Endodermal cell (in vitro differentiated cells): Measurements from ENCODE around the gene CCT8. TPM values are rescaled to one million over a fixed set of nuclear protein-coding genes. Genes with fewer than 3 reads are reported as not detected.

Experiments used
- DNase-seq: peaks from one replicate; pipeline ENCODE4 v3.0.0-alpha.2; 2017
- H3K27ac ChIP-seq: 2 replicates; pipeline ENCODE4 v1.5.1; 2013; ENCODE audit warnings: mild to moderate bottlenecking, low read depth, low read length, moderate library complexity
- H3K27me3 ChIP-seq: 2 replicates; pipeline ENCODE4 v1.6.1; 2013; ENCODE audit warnings: mild to moderate bottlenecking, low read length, moderate library complexity; ENCODE audit not compliant: insufficient read depth, control insufficient read depth, poor library complexity, severe bottlenecking
- H3K36me3 ChIP-seq: 2 replicates; pipeline ENCODE4 v1.7.0; 2013; ENCODE audit warnings: mild to moderate bottlenecking, low read length, moderate library complexity; ENCODE audit not compliant: control insufficient read depth, insufficient read depth
- H3K4me1 ChIP-seq: one replicate; pipeline ENCODE4 v1.7.0; 2013; ENCODE audit warnings: low read length; ENCODE audit not compliant: control insufficient read depth, insufficient read depth
- H3K4me3 ChIP-seq: 2 replicates; pipeline ENCODE4 v1.5.1; 2013; ENCODE audit warnings: mild to moderate bottlenecking, low read length, moderate library complexity
- H3K9ac ChIP-seq: 2 replicates; pipeline ENCODE4 v1.6.1; 2013; ENCODE audit warnings: mild to moderate bottlenecking, low read length, moderate library complexity; ENCODE audit not compliant: poor library complexity, severe bottlenecking; ENCODE audit errors: extremely low read depth
- H3K9me3 ChIP-seq: 2 replicates; pipeline ENCODE4 v1.6.1; 2013; ENCODE audit warnings: mild to moderate bottlenecking, low read length, moderate library complexity; ENCODE audit not compliant: control insufficient read depth
- H3K27ac Mint-ChIP-seq: 2 replicates; pipeline ENCODE4 v1.8.0; 2020; ENCODE audit warnings: mixed read lengths
- H3K27me3 Mint-ChIP-seq: 2 replicates; pipeline ENCODE4 v1.8.0; 2021; ENCODE audit warnings: mild to moderate bottlenecking, mixed read lengths; ENCODE audit not compliant: insufficient read depth
- H3K36me3 Mint-ChIP-seq: 2 replicates; pipeline ENCODE4 v1.8.0; 2020; ENCODE audit warnings: low read depth, mixed read lengths
- H3K4me1 Mint-ChIP-seq: 2 replicates; pipeline ENCODE4 v1.8.0; 2020; ENCODE audit warnings: mixed read lengths
- H3K4me3 Mint-ChIP-seq: 2 replicates; pipeline ENCODE4 v1.8.0; 2020; ENCODE audit warnings: mild to moderate bottlenecking, moderate library complexity, mixed read lengths
- H3K9me3 Mint-ChIP-seq: 2 replicates; pipeline ENCODE4 v1.8.0; 2020; ENCODE audit warnings: mild to moderate bottlenecking, mixed read lengths
- WGBS, 2 experiments: methylation state at CpG; one replicate each; pipeline versions ENCODE4 v1.1.5 to v1.1.7; 2013; ENCODE audit warnings: missing lambda C conversion rate in 2 of 2, mixed read lengths in 1 of 2; ENCODE audit not compliant: insufficient coverage in 1 of 2, insufficient read length in 1 of 2; 5-methylcytosine and 5-hydroxymethylcytosine counted together
- total RNA-seq, 2 donors: library from RNA; stranded (reverse); fragmentation: NEBNext Ultra II Directional in 1 of 2; extraction: Animal tissue kit (Norgen Biotek cat#: 25700) in 1 of 2; gene quantifications; 2 replicates in 1 of 2; 3 replicates in 1 of 2; pipeline ENCODE4 v1.2.1, GENCODE V29; 2021
- TF ChIP-seq, protein P1 (sequence below): fragments of 200-600 bp; sonication (generic); conservative IDR thresholded peaks from 2 replicates; pipeline ENCODE4 v1.5.0; 2021; ENCODE audit warnings: antibody characterized with exemption, mild to moderate bottlenecking

The CCT8 gene
- total RNA-seq, 2 donors from 2014 or later, result 279 to 281 TPM

- TF ChIP-seq, protein P1, sequence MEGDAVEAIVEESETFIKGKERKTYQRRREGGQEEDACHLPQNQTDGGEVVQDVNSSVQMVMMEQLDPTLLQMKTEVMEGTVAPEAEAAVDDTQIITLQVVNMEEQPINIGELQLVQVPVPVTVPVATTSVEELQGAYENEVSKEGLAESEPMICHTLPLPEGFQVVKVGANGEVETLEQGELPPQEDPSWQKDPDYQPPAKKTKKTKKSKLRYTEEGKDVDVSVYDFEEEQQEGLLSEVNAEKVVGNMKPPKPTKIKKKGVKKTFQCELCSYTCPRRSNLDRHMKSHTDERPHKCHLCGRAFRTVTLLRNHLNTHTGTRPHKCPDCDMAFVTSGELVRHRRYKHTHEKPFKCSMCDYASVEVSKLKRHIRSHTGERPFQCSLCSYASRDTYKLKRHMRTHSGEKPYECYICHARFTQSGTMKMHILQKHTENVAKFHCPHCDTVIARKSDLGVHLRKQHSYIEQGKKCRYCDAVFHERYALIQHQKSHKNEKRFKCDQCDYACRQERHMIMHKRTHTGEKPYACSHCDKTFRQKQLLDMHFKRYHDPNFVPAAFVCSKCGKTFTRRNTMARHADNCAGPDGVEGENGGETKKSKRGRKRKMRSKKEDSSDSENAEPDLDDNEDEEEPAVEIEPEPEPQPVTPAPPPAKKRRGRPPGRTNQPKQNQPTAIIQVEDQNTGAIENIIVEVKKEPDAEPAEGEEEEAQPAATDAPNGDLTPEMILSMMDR, result no peak
- H3K4me1 Mint-ChIP-seq, result peaks cover 13% of the 10 kb centered on the region
- no peaks in the 10 kb centered on the region for H3K36me3 ChIP-seq
- WGBS, 2 experiments, result 88 to 93% methylated on average over 2 to 3 of the region's 3 CpGs
- H3K4me1 ChIP-seq, result no peaks in the 10 kb centered on the region
- no peaks in the 10 kb centered on the region for H3K27me3 ChIP-seq
- no peak overlapping the region for H3K4me3 Mint-ChIP-seq
- no peak overlapping the region for H3K4me3 ChIP-seq
- H3K36me3 Mint-ChIP-seq, result no peaks in the 10 kb centered on the region
- DNase-seq, result no peak
- H3K27ac Mint-ChIP-seq, result no peak overlapping the region
- no peaks in the 10 kb centered on the region for H3K9me3 Mint-ChIP-seq
- no peak overlapping the region for H3K27ac ChIP-seq
- no peaks in the 10 kb centered on the region for H3K9me3 ChIP-seq
- H3K9ac ChIP-seq, result no peak overlapping the region
- no peaks in the 10 kb centered on the region for H3K27me3 Mint-ChIP-seq
Measured at GRCh38 chr21:29105218-29105617, 31.8 kb upstream of the CCT8 start.

GRCh38 chr21:29104239-29104708 lies 30.8 kb upstream of the CCT8 start:
- Histone ChIP-seq H3K9ac (no peak overlapping the region), H3K4me1 (no peaks in the 10 kb centered on the region), H3K9me3 (no peaks in the 10 kb centered on the region), H3K36me3 (no peaks in the 10 kb centered on the region), H3K27ac (no peak overlapping the region), H3K27me3 (no peaks in the 10 kb centered on the region), H3K4me3 (no peak overlapping the region)
- no peak overlapping the region for H3K4me3 Mint-ChIP-seq
- no peak overlapping the region for H3K27ac Mint-ChIP-seq
- TF ChIP-seq, protein P1, result no peak
- H3K9me3 Mint-ChIP-seq, result no peaks in the 10 kb centered on the region
- no peaks in the 10 kb centered on the region for H3K27me3 Mint-ChIP-seq
- no peak for DNase-seq
- H3K36me3 Mint-ChIP-seq, result no peaks in the 10 kb centered on the region
- 78 to 88% methylated on average over 5 to 7 of the region's 7 CpGs for WGBS, 2 experiments
- H3K4me1 Mint-ChIP-seq, result peaks cover 8% of the 10 kb centered on the region

- no peaks in the 10 kb centered on the region for H3K4me1 ChIP-seq
- no peak overlapping the region for H3K4me3 Mint-ChIP-seq
- H3K4me1 Mint-ChIP-seq, result peaks cover 4% of the 10 kb centered on the region
Measured at GRCh38 chr21:29102791-29103257, 29.4 kb upstream of the CCT8 start.

More at GRCh38 chr21:29102791-29103257, 29.4 kb upstream of the CCT8 start:
- Histone ChIP-seq H3K4me3 (no peak overlapping the region), H3K27ac (no peak overlapping the region), H3K36me3 (no peaks in the 10 kb centered on the region), H3K27me3 (no peaks in the 10 kb centered on the region), H3K9me3 (no peaks in the 10 kb centered on the region), H3K9ac (no peak overlapping the region)
- Mint-ChIP-seq H3K36me3 (no peaks in the 10 kb centered on the region), H3K27me3 (no peaks in the 10 kb centered on the region), H3K9me3 (no peaks in the 10 kb centered on the region), H3K27ac (no peak overlapping the region)
- no peak for DNase-seq
- WGBS, 2 experiments, result 83 to 96% methylated on average over 1 to 2 of the region's 2 CpGs
- TF ChIP-seq, protein P1, result no peak
